Measurements from ENCODE around the gene NEURL3. TPM values are rescaled to one million over a fixed set of nuclear protein-coding genes. Genes with fewer than 3 reads are reported as not detected.

NEURL3 gene
- total and polyA plus RNA-seq, 2 experiments from 2014 or later: not detected

GRCh38 chr2:96532641-96533291 is 27.6 kb upstream of the NEURL3 start:
- H3K9ac ChIP-seq: peak overlapping the region; percentile 57
- peaks cover 35% of the 10 kb centered on the region for H3K4me1 ChIP-seq (ENCODE audit: insufficient read depth)

GRCh38 chr2:96531872-96532505 is 26.8 kb upstream of the NEURL3 start:
- in situ Hi-C loops (cut with MboI): no loop called here
- Histone ChIP-seq H3K4me1 (ENCODE audit: insufficient read depth) (peaks cover 37% of the 10 kb centered on the region), H3K79me2 (ENCODE audit: insufficient read depth) (no peaks in the 10 kb centered on the region), H3K27ac (peak overlapping the region; percentile 85), H3K9ac (peak overlapping the region; percentile 58), H3K9me2 (ENCODE audit: insufficient read depth) (no peaks in the 10 kb centered on the region), H4K20me1 (ENCODE audit: insufficient read depth) (no peaks in the 10 kb centered on the region), H3K9me3 (ENCODE audit: low read depth) (no peaks in the 10 kb centered on the region), H3K27me3 (replicated peaks; ENCODE audit: insufficient read depth) (no peaks in the 10 kb centered on the region), H3K4me2 (ENCODE audit: unreplicated experiment) (peak overlapping the region; percentile 42), H2AFZ (peak overlapping the region; percentile 49), H3K4me3 (peak overlapping the region; percentile 40), H3K36me3 (ENCODE audit: low read depth) (no peaks in the 10 kb centered on the region), H3F3A (ENCODE audit: insufficient read depth) (peaks cover 21% of the 10 kb centered on the region)
- peak; percentile 100 for DNase-seq
- 1 to 4% methylated on average over 22 to 23 of the region's 23 CpGs for WGBS, 2 experiments (ENCODE audit: low coverage in 1 of 2, low lambda C conversion rate in 2 of 2, missing lambda C conversion rate in 2 of 2)
- TF ChIP-seq EZH2phosphoT487 (IDR thresholded peaks at IDR 0.05; ENCODE audit: insufficient read depth, low read depth): no peak
- TF ChIP-seq EZH2 (IDR thresholded peaks at IDR 0.05; ENCODE audit: insufficient read depth, poor library complexity, severe bottlenecking): no peak

More at GRCh38 chr2:96532641-96533291, 27.6 kb upstream of the NEURL3 start:
- Histone ChIP-seq H2AFZ (peak overlapping the region; percentile 69), H4K20me1 (ENCODE audit: insufficient read depth) (no peaks in the 10 kb centered on the region), H3K79me2 (ENCODE audit: insufficient read depth) (peaks cover 5% of the 10 kb centered on the region), H3K4me2 (ENCODE audit: unreplicated experiment) (peak overlapping the region; percentile 65), H3K27ac (peak overlapping the region; percentile 85), H3K9me2 (ENCODE audit: insufficient read depth) (no peaks in the 10 kb centered on the region), H3K36me3 (ENCODE audit: low read depth) (no peaks in the 10 kb centered on the region), H3F3A (ENCODE audit: insufficient read depth) (peaks cover 21% of the 10 kb centered on the region), H3K27me3 (replicated peaks; ENCODE audit: insufficient read depth) (no peaks in the 10 kb centered on the region), H3K9me3 (ENCODE audit: low read depth) (no peaks in the 10 kb centered on the region), H3K4me3 (no peak overlapping the region)
- TF ChIP-seq EZH2phosphoT487 (IDR thresholded peaks at IDR 0.05; ENCODE audit: insufficient read depth, low read depth) (no peak), EZH2 (IDR thresholded peaks at IDR 0.05; ENCODE audit: insufficient read depth, poor library complexity, severe bottlenecking) (no peak)
- no peak for DNase-seq
- 77 to 81% methylated on average over 7 of the region's 7 CpGs for WGBS, 2 experiments (ENCODE audit: low coverage in 1 of 2, low lambda C conversion rate in 2 of 2, missing lambda C conversion rate in 2 of 2)
- in situ Hi-C loops (cut with MboI): no loop called here

GRCh38 chr2:96531366-96531765 is 26.2 kb upstream of the NEURL3 start:
- Histone ChIP-seq H3K36me3 (ENCODE audit: low read depth) (no peaks in the 10 kb centered on the region), H2AFZ (peak overlapping the region; percentile 49; the same call in 1 of the 2 replicates), H3F3A (ENCODE audit: insufficient read depth) (peaks cover 21% of the 10 kb centered on the region), H3K4me2 (ENCODE audit: unreplicated experiment) (peak overlapping the region; percentile 42), H3K9me3 (ENCODE audit: low read depth) (no peaks in the 10 kb centered on the region), H3K9ac (peak overlapping the region; percentile 58), H3K27ac (no peak overlapping the region), H3K4me1 (ENCODE audit: insufficient read depth) (peaks cover 39% of the 10 kb centered on the region), H3K27me3 (replicated peaks; ENCODE audit: insufficient read depth) (no peaks in the 10 kb centered on the region), H3K4me3 (no peak overlapping the region), H4K20me1 (ENCODE audit: insufficient read depth) (no peaks in the 10 kb centered on the region), H3K79me2 (ENCODE audit: insufficient read depth) (no peaks in the 10 kb centered on the region), H3K9me2 (ENCODE audit: insufficient read depth) (no peaks in the 10 kb centered on the region)
- no peak for DNase-seq
- TF ChIP-seq EZH2 (IDR thresholded peaks at IDR 0.05; ENCODE audit: insufficient read depth, poor library complexity, severe bottlenecking): no peak
- TF ChIP-seq EZH2phosphoT487 (IDR thresholded peaks at IDR 0.05; ENCODE audit: insufficient read depth, low read depth): no peak
- in situ Hi-C loops (cut with MboI): no loop called here
- WGBS, 2 experiments (ENCODE audit: low coverage in 1 of 2, low lambda C conversion rate in 2 of 2, missing lambda C conversion rate in 2 of 2): 88% methylated on average over 9 of the region's 9 CpGs

DNA sequence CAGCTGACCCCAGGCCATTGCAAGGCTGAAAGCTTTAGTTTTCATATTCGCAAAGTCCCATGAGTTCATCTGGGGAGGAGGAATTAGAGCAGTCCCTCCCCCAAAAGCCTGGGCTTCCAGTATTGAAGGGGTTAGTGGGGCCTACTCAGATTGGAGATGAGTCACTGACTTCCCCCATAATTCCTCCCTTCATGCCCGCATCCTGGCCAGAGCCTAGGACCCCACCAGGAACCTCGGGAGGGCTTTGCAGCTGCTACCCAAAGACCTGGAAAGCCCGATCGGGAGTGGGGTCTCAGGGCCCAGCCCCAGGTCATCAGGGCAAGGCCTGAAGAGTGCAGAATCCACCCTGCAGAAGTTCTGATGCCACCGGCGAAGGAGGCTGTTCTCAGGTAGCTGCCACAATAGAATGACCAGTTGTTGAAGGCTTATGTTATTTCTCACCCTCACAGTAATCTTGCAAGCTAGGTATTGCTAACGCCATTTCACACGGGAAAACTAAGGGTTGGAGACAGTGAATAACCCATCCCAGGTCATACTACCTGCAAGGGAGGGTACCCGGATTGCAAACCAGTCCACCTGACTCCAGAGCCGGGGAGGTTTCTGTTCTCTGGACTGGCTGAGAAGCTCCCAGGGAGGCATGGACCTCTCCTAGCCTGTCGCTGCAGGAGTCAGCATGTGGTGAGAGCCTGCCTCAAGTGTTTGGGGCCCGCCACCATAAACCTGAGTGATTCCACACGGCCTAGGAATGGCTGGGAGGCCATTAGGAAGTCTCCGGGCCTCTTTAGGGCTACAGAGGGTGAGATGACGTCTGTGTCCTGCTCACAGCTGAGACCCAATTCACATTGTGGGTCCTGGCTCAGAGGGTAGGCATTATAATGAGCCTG is 25.6 kb upstream of the NEURL3 start:
- H4K20me1 ChIP-seq (ENCODE audit: insufficient read depth): no peaks in the 10 kb centered on the region
- no peak overlapping the region for H3K4me3 ChIP-seq
- no peak for DNase-seq
- 76 to 83% methylated on average over 16 of the region's 16 CpGs for WGBS, 2 experiments (ENCODE audit: low coverage in 1 of 2, low lambda C conversion rate in 2 of 2, missing lambda C conversion rate in 2 of 2)
- H3K4me2 ChIP-seq (ENCODE audit: unreplicated experiment): no peak overlapping the region
- no peaks in the 10 kb centered on the region for H3K79me2 ChIP-seq (ENCODE audit: insufficient read depth)
- H3K9ac ChIP-seq: no peak overlapping the region
- H3K4me1 ChIP-seq (ENCODE audit: insufficient read depth): peaks cover 39% of the 10 kb centered on the region
- TF ChIP-seq EZH2 (IDR thresholded peaks at IDR 0.05; ENCODE audit: insufficient read depth, poor library complexity, severe bottlenecking) (no peak), EZH2phosphoT487 (IDR thresholded peaks at IDR 0.05; ENCODE audit: insufficient read depth, low read depth) (no peak)
- in situ Hi-C loops (cut with MboI): no loop called here
- no peak overlapping the region for H2AFZ ChIP-seq
- no peaks in the 10 kb centered on the region for H3K9me2 ChIP-seq (ENCODE audit: insufficient read depth)
- H3F3A ChIP-seq (ENCODE audit: insufficient read depth): peaks cover 21% of the 10 kb centered on the region
- no peak overlapping the region for H3K27ac ChIP-seq
- H3K36me3 ChIP-seq (ENCODE audit: low read depth): no peaks in the 10 kb centered on the region
- H3K9me3 ChIP-seq (ENCODE audit: low read depth): no peaks in the 10 kb centered on the region
- no peaks in the 10 kb centered on the region for H3K27me3 ChIP-seq (replicated peaks; ENCODE audit: insufficient read depth)

Measured in GM23248 (cell line).